Spleen (tissue), 7 donors: Measurements from ENCODE around the gene CERT1.

Experiments
- CTCF ChIP-seq, 11 experiments: fragments of 200-600 bp in 7 of 11; fragments of 450-650 bp in 4 of 11; sonication (generic) in 4 of 11; IDR thresholded peaks in 8 of 11; conservative IDR thresholded peaks in 3 of 11; 1 replicate in 7 of 11; 2 replicates in 4 of 11; pipeline versions ENCODE4 v1.4.0 to v1.8.0; 2016 to 2021; ENCODE audit warnings: antibody characterized with exemption in 11 of 11, inconsistent platforms in 4 of 11, mild to moderate bottlenecking in 1 of 11
- POLR2A ChIP-seq, 3 donors: fragments of 450-650 bp; IDR thresholded peaks; one replicate each; pipeline ENCODE4 v1.5.1; 2017; ENCODE audit warnings: antibody characterized with exemption in 3 of 3, mild to moderate bottlenecking in 1 of 3
- POLR2AphosphoS5 ChIP-seq, 3 donors: sonication (generic); formaldehyde crosslinking; IDR thresholded peaks; one replicate each; pipeline ENCODE4 v1.5.1; 2017; ENCODE audit warnings: antibody characterized with exemption in 3 of 3
- donor health status: DM: no; HTN: no; CAD: no; lungs with moderate emphysema.
- donor health status: DM: no; HTN: no; CAD: no.
- donor health status: DM: no; HTN: no; CAD: no.

GRCh38 chr5:75366787-75367186 is 144.6 kb downstream of the CERT1 start:
- TF ChIP-seq POLR2AphosphoS5 (IDR thresholded peaks at IDR 0.05) (no peak), CTCF (IDR thresholded peaks at IDR 0.05 in 8 of 11, conservative IDR thresholded peaks at IDR 0.05 in 3 of 11) (no peak), POLR2A (IDR thresholded peaks at IDR 0.05) (no peak)
